ENCODE data around the gene ORC5.

DNA sequence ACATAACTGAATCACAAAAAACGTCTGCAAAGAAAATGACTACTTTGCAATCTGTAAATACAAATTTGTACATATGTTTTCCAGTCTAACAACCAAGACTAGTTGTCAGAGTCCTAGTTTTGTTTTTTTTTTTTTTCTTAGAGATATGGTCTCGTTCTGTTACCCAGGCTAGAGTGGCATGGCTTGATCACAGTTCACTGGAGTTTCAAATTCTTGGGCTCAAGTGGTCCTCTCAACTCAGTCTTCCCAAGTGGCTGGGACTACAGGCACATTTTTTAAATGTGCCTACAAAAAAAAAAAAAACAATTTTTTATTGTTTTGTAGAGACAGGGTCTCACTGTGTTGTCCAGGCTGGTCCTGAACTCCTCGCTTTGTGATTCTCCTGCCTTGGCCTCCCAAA, 70.8 kb downstream of the ORC5 start:
- TF ChIP-seq, protein P1, sequence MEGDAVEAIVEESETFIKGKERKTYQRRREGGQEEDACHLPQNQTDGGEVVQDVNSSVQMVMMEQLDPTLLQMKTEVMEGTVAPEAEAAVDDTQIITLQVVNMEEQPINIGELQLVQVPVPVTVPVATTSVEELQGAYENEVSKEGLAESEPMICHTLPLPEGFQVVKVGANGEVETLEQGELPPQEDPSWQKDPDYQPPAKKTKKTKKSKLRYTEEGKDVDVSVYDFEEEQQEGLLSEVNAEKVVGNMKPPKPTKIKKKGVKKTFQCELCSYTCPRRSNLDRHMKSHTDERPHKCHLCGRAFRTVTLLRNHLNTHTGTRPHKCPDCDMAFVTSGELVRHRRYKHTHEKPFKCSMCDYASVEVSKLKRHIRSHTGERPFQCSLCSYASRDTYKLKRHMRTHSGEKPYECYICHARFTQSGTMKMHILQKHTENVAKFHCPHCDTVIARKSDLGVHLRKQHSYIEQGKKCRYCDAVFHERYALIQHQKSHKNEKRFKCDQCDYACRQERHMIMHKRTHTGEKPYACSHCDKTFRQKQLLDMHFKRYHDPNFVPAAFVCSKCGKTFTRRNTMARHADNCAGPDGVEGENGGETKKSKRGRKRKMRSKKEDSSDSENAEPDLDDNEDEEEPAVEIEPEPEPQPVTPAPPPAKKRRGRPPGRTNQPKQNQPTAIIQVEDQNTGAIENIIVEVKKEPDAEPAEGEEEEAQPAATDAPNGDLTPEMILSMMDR (conservative IDR thresholded peaks at IDR 0.05 in 1 of 2, IDR thresholded peaks at IDR 0.05 in 1 of 2; ENCODE audit: low read depth in 1 of 2, low read length in 2 of 2): no peak
- TF ChIP-seq EZH2 (IDR thresholded peaks at IDR 0.05; ENCODE audit: low read length, missing control alignments): no peak

Data from fibroblast of lung (primary cell).